GM12878 (cell line): ENCODE data around the gene HOXB1.

Experiments used
- EP300 ChIP-seq, 2 experiments: fragments of 150-350 bp in 1 of 2; IDR thresholded peaks; 2 replicates each; pipeline ENCODE4 v1.6.1; 2011 to 2012; ENCODE audit warnings: low read depth in 2 of 2, low read length in 2 of 2, borderline replicate concordance in 1 of 2, improper control_type of control experiment in 1 of 2, inconsistent platforms in 1 of 2; ENCODE audit not compliant: control insufficient read depth in 1 of 2
- EZH2 ChIP-seq: IDR thresholded peaks from 2 replicates; pipeline ENCODE4 v1.6.1; 2012; ENCODE audit warnings: low read depth, mild to moderate bottlenecking, control low read depth, inconsistent platforms, low read length, borderline replicate concordance; ENCODE audit not compliant: control insufficient read depth
- JUND ChIP-seq: IDR thresholded peaks from 2 replicates; pipeline ENCODE4 v1.6.1; 2012; ENCODE audit warnings: low read depth, mild to moderate bottlenecking, low read length, improper control_type of control experiment, moderate library complexity
- MAX ChIP-seq: IDR thresholded peaks from 2 replicates; pipeline ENCODE4 v1.6.1; 2012; ENCODE audit warnings: low read depth, low read length, improper control_type of control experiment
- MXI1 ChIP-seq: fragments of 150-350 bp; IDR thresholded peaks from 2 replicates; pipeline ENCODE4 v1.6.1; 2011; ENCODE audit warnings: low read depth, mild to moderate bottlenecking, inconsistent platforms, low read length, improper control_type of control experiment
- POLR2A ChIP-seq: IDR thresholded peaks from 2 replicates; pipeline ENCODE4 v1.6.1; 2011; ENCODE audit warnings: low read depth, mild to moderate bottlenecking, low read length
- POLR2AphosphoS5 ChIP-seq: IDR thresholded peaks from 2 replicates; pipeline ENCODE4 v1.6.1; 2011; ENCODE audit warnings: mild to moderate bottlenecking, low read length, inconsistent platforms
- RAD51 ChIP-seq: fragments of 450-650 bp; IDR thresholded peaks from 2 replicates; pipeline ENCODE4 v1.6.1; 2016; ENCODE audit warnings: moderate library complexity, mild to moderate bottlenecking, inconsistent platforms
- RCOR1 ChIP-seq: conservative IDR thresholded peaks from 2 replicates; pipeline ENCODE4 v1.6.1; 2012; ENCODE audit warnings: low read depth, low read length, improper control_type of control experiment
- TF ChIP-seq, protein P1 (sequence below), 3 experiments: IDR thresholded peaks in 2 of 3; conservative IDR thresholded peaks in 1 of 3; 2 replicates each; pipeline ENCODE4 v1.5.1; 2011; ENCODE audit warnings: low read depth in 3 of 3, low read length in 3 of 3, mild to moderate bottlenecking in 3 of 3, control low read depth in 2 of 3, moderate library complexity in 2 of 3, inconsistent platforms in 1 of 3, mixed read lengths in 1 of 3; ENCODE audit not compliant: control insufficient read depth in 2 of 3, insufficient read depth in 1 of 3; ENCODE audit errors: extremely low read depth in 1 of 3

DNA sequence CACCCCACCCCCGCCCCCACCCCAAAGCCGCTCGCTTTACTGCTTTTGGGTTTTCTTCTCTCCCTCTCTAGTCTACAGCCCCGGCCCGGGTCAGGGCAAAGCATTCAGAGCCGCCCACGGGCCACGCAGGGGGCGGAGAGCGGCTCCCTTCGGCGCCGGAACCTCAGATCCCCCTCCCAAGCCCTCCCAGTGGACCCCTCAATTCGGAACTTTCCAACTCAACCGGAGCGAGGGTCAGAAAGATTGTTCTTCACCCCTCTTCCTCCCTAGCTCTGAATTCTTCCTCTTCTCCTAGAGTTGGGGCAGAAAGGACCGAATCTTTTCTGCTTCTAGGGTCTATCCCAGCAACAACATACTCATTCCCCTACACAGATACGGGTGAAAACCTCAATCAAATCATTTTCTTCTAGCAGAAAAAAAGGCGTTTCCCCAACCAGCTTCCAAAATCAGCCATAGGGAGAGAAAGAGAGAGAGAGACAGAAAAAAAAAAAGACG lies 13.1 kb upstream of the HOXB1 start:
- TF ChIP-seq, protein P1, sequence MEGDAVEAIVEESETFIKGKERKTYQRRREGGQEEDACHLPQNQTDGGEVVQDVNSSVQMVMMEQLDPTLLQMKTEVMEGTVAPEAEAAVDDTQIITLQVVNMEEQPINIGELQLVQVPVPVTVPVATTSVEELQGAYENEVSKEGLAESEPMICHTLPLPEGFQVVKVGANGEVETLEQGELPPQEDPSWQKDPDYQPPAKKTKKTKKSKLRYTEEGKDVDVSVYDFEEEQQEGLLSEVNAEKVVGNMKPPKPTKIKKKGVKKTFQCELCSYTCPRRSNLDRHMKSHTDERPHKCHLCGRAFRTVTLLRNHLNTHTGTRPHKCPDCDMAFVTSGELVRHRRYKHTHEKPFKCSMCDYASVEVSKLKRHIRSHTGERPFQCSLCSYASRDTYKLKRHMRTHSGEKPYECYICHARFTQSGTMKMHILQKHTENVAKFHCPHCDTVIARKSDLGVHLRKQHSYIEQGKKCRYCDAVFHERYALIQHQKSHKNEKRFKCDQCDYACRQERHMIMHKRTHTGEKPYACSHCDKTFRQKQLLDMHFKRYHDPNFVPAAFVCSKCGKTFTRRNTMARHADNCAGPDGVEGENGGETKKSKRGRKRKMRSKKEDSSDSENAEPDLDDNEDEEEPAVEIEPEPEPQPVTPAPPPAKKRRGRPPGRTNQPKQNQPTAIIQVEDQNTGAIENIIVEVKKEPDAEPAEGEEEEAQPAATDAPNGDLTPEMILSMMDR (IDR thresholded peaks at IDR 0.05 in 2 of 3, conservative IDR thresholded peaks at IDR 0.05 in 1 of 3; ENCODE audit: control insufficient read depth in 2 of 3, extremely low read depth in 1 of 3, insufficient read depth in 1 of 3, low read depth in 3 of 3, low read length in 3 of 3) = no peak
- TF ChIP-seq MAX (no peak), POLR2A (no peak), POLR2AphosphoS5 (no peak), RCOR1 (no peak), MXI1 (no peak), EP300 (IDR thresholded peaks at IDR 0.05; ENCODE audit: borderline replicate concordance in 1 of 2, control insufficient read depth in 1 of 2, low read depth in 2 of 2, low read length in 2 of 2) (no peak), RAD51 (no peak), JUND (no peak), EZH2 (no peak)
